Measurements from ENCODE around the gene FAM90A26. TPM values are rescaled to one million over a fixed set of nuclear protein-coding genes. Genes with fewer than 3 reads are reported as not detected.
"Not testable (repeated sequence)": the region's sequence is repeated elsewhere in the genome, so short reads cannot be mapped to it uniquely, and the experiment has no call there.

FAM90A26 gene, protein sequence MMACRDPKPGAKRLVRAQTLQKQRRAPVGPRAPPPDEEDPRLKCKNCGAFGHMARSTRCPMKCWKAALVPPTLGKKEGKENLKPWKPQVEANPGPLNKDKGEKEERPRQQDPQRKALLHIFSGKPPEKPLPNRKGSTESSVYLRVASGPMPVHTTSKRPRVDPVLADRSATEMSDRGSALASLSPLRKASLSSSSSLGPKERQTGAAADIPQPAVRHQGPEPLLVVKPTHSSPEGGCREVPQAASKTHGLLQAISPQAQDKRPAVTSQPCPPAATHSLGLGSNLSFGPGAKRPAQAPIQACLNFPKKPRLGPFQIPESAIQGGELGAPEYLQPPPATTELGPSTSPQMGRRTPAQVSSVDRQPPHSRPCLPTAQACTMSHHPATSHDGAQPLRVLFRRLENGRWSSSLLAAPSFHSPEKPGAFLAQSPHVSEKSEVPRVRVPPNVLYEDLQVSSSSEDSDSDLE
- not detected in 2 replicates for total RNA-seq

DNA sequence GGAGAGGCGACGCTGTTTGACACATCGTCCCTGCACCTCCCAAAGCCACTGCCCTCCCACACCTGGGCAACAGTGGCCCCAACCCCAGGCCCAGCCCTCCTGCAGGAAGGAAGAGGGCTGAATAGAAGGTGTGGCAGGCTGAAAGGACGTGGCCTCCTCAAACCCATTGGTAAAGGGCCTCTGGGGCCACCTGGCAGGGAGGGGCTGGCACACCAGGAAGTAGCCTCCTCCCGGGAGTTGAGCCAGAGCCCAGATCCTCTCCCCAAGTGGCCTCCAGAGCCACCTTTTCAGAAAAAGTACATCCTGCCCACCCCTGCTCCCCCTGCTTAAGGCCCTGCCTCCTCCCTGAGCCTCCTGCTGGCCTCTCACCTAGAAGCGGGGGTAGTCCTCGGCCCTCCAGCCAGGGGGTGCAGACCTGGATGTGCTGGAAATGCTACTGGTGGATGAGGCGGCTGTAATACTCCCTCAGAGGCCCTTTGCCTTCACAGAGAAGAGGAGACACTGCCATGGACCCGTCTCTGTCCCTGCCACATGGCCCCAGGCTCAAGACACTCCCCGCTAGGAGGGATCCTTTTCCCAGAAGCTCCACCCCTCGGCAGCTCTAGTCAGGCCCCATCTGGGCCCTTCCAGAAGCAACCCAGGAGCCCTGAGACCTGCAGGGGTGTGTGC is at the start of gene FAM90A26:
Gene FAM90A26, plus strand, starts transcription at position 619 of the 669 bp plus-strand sequence. CDS start 2,764 bp downstream, outside the sequence.
- H3K27me3 Mint-ChIP-seq; H3K9me3 Mint-ChIP-seq; POLR2A ChIA-PET; H3K27ac Mint-ChIP-seq; intact Hi-C loops (cut with micrococcal nuclease); H3K4me3 Mint-ChIP-seq; H3K4me1 Mint-ChIP-seq; DNase-seq; ATAC-seq (ENCODE audit: low read depth); H3K36me3 Mint-ChIP-seq (ENCODE audit: low read depth); CTCF ChIA-PET: not testable (repeated sequence)

DNA sequence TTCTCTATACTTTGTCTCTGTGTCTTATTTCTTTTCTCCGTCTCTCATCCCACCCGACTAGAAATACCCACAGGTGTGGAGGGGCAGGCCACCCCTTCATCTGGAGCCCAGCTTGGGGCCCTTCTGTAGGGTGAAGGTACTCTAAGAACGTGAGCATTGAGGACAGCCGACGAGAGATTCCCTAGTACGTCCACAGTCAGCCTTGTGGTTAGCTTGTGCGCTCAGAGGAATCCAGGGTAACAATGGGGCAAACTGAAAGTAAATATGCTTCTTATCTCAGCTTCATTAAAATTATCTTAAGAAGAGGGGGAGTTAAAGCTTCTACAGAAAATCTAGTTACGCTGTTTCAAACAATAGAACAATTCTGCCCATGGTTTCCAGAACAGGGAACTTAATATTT is 47.5 kb upstream of the FAM90A26 start:
- DNase-seq; H3K4me1 Mint-ChIP-seq; H3K4me3 Mint-ChIP-seq; H3K27ac Mint-ChIP-seq; ATAC-seq (ENCODE audit: low read depth); CTCF ChIA-PET; POLR2A ChIA-PET; H3K9me3 Mint-ChIP-seq; H3K36me3 Mint-ChIP-seq (ENCODE audit: low read depth): not testable (repeated sequence)
- intact Hi-C loops (cut with micrococcal nuclease): loop anchor here (2.0 kb wide), 1 partner anchor 122 kb away; no protein-coding TSS in a partner anchor
- peaks cover 11% of the 10 kb centered on the region for H3K27me3 Mint-ChIP-seq

- H3K4me3 Mint-ChIP-seq; H3K9me3 Mint-ChIP-seq; H3K27ac Mint-ChIP-seq; H3K4me1 Mint-ChIP-seq; DNase-seq; H3K36me3 Mint-ChIP-seq (ENCODE audit: low read depth); ATAC-seq (ENCODE audit: low read depth); CTCF ChIA-PET; POLR2A ChIA-PET: not testable (repeated sequence)
- intact Hi-C loops (cut with micrococcal nuclease): loop anchor here (2.0 kb wide), 1 partner anchor 123 kb away; no protein-coding TSS in a partner anchor
- H3K27me3 Mint-ChIP-seq: peaks cover 11% of the 10 kb centered on the region
- peak; percentile 62 for TF ChIP-seq CTCF (IDR thresholded peaks at IDR 0.05)
Observed at GRCh38 chr4:9123572-9124007, 46.6 kb upstream of the FAM90A26 start.

- H3K36me3 Mint-ChIP-seq (ENCODE audit: low read depth); CTCF ChIA-PET; intact Hi-C loops (cut with micrococcal nuclease); POLR2A ChIA-PET; H3K4me1 Mint-ChIP-seq; H3K27ac Mint-ChIP-seq; H3K9me3 Mint-ChIP-seq; DNase-seq; ATAC-seq (ENCODE audit: low read depth); H3K4me3 Mint-ChIP-seq: not testable (repeated sequence)
- peaks cover 11% of the 10 kb centered on the region for H3K27me3 Mint-ChIP-seq
Observed at GRCh38 chr4:9125601-9126161, 44.5 kb upstream of the FAM90A26 start.

DNA sequence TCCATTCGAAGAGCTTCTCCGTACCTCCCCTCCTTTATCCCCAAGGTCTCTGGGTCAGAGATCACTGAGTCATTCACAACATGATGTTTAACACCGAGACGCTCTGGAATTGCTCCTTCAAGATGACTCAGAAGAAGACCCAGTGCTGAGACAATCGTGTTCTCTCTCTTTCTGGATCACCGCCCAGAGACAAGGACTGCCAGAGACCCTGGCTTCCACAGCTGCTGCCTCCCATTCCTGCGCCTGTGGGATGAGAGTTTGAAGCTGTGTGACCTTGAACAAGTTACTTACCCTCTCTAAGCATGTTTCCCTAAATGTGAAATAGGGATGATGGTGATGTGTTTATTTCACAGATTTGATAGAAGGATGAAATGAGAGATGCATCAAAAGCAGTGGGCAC is 38.8 kb upstream of the FAM90A26 start:
- H3K36me3 Mint-ChIP-seq (ENCODE audit: low read depth); H3K27me3 Mint-ChIP-seq; POLR2A ChIA-PET; H3K9me3 Mint-ChIP-seq; H3K4me1 Mint-ChIP-seq; H3K27ac Mint-ChIP-seq; CTCF ChIA-PET; ATAC-seq (ENCODE audit: low read depth); intact Hi-C loops (cut with micrococcal nuclease); H3K4me3 Mint-ChIP-seq; DNase-seq: not testable (repeated sequence)

GRCh38 chr4:9132849-9133248 is 37.4 kb upstream of the FAM90A26 start:
- H3K27me3 Mint-ChIP-seq; POLR2A ChIA-PET; H3K4me1 Mint-ChIP-seq; ATAC-seq (ENCODE audit: low read depth); DNase-seq; H3K27ac Mint-ChIP-seq; H3K9me3 Mint-ChIP-seq; H3K36me3 Mint-ChIP-seq (ENCODE audit: low read depth); H3K4me3 Mint-ChIP-seq; intact Hi-C loops (cut with micrococcal nuclease): not testable (repeated sequence)
- CTCF ChIA-PET: interaction anchor here (0.7 kb wide), 1 partner anchor 143 kb away, joined by 3 read pairs; no protein-coding TSS in a partner anchor

- H3K27ac Mint-ChIP-seq; H3K4me3 Mint-ChIP-seq; CTCF ChIA-PET; H3K4me1 Mint-ChIP-seq; H3K36me3 Mint-ChIP-seq (ENCODE audit: low read depth); H3K9me3 Mint-ChIP-seq; intact Hi-C loops (cut with micrococcal nuclease); ATAC-seq (ENCODE audit: low read depth); POLR2A ChIA-PET; H3K27me3 Mint-ChIP-seq; DNase-seq: not testable (repeated sequence)
Observed at GRCh38 chr4:9134011-9134410, 36.2 kb upstream of the FAM90A26 start.

DNA sequence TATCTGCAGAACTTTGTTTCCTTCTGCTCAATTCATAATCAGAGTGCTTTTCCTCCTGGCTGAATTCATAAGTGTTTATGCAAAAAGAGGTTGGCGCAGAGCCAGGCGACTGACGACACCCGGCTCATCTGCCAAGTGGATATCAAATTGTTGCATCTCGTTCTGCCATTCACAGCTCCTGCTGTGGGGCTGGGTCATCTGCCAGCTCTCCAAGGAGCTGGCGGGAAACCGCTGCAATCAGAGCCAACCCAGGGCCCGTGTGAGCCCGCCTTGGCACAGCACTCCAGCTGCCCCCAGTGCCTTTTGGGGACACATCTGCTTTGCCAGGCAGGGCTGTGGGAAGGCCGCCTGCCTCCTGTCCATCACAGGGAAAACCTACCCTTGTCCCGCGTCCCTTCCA is 35.7 kb upstream of the FAM90A26 start:
- intact Hi-C loops (cut with micrococcal nuclease); POLR2A ChIA-PET; H3K27ac Mint-ChIP-seq; H3K4me1 Mint-ChIP-seq; CTCF ChIA-PET; ATAC-seq (ENCODE audit: low read depth); H3K9me3 Mint-ChIP-seq; H3K4me3 Mint-ChIP-seq; H3K36me3 Mint-ChIP-seq (ENCODE audit: low read depth); H3K27me3 Mint-ChIP-seq; DNase-seq: not testable (repeated sequence)

DNA sequence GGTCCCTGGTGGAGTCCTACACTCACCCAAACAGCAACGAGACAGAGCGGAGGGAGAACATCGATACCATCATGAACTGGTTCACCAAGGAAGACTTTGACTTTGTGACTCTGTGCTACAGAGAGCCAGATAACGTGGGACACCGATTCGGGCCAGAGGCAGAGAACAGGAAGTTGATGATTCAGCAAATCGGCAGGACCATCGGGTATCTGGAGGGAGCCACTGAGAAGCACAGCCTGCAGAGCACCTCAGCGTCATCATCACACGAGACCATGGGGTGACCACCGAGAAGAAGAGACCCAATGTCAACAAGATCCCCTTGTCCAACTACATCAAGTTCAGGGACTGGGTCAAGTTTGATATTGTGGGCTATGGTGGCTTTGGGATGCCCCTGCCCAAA is 29.2 kb upstream of the FAM90A26 start:
- DNase-seq; H3K9me3 Mint-ChIP-seq; H3K27me3 Mint-ChIP-seq; intact Hi-C loops (cut with micrococcal nuclease); CTCF ChIA-PET; POLR2A ChIA-PET; H3K36me3 Mint-ChIP-seq (ENCODE audit: low read depth); H3K4me1 Mint-ChIP-seq; H3K27ac Mint-ChIP-seq; H3K4me3 Mint-ChIP-seq; ATAC-seq (ENCODE audit: low read depth): not testable (repeated sequence)

GRCh38 chr4:9142786-9143185 is 27.4 kb upstream of the FAM90A26 start:
- H3K36me3 Mint-ChIP-seq (ENCODE audit: low read depth); intact Hi-C loops (cut with micrococcal nuclease); DNase-seq; H3K9me3 Mint-ChIP-seq; H3K27me3 Mint-ChIP-seq; H3K27ac Mint-ChIP-seq; H3K4me3 Mint-ChIP-seq; ATAC-seq (ENCODE audit: low read depth); POLR2A ChIA-PET; H3K4me1 Mint-ChIP-seq; CTCF ChIA-PET: not testable (repeated sequence)

Measured in activated B cell treated with CpG ODN at 0.5 μM for 24 hours (primary cell).